Renal cortical epithelial cell (primary cell): ENCODE results near the gene ADAMTSL2. TPM values are rescaled to one million over a fixed set of nuclear protein-coding genes. Genes with fewer than 3 reads are reported as not detected.

Experiments used
- DNase-seq: peaks from one replicate; pipeline ENCODE4 v3.0.0-alpha.2; 2011; ENCODE audit warnings: low read depth
- total RNA-seq: library from RNA; depleted of rRNA; stranded (reverse); fragments of >200 nt; gene quantifications from 2 replicates; pipeline ENCODE4 v1.2.3, GENCODE V29; 2014

ADAMTSL2 gene
- total RNA-seq, 1 donor from 2014 or later = 0.05 TPM

GRCh38 chr9:133589454-133590227, 55.1 kb downstream of the ADAMTSL2 start:
- DNase-seq = no peak

GRCh38 chr9:133590231-133590855, 55.8 kb downstream of the ADAMTSL2 start:
- no peak for DNase-seq

- DNase-seq = no peak
These were observed 56.8 kb downstream of the ADAMTSL2 start for GRCh38 chr9:133591116-133591910.

GRCh38 chr9:133591985-133592384, 57.5 kb downstream of the ADAMTSL2 start:
- no peak for DNase-seq

- DNase-seq = no peak
These were observed 58.4 kb downstream of the ADAMTSL2 start for GRCh38 chr9:133592731-133593409.

- no peak for DNase-seq
These were observed 59.2 kb downstream of the ADAMTSL2 start for GRCh38 chr9:133593587-133594253.

- DNase-seq = no peak
These were observed 59.8 kb downstream of the ADAMTSL2 start for GRCh38 chr9:133594310-133594709.

GRCh38 chr9:133595910-133596309, 61.4 kb downstream of the ADAMTSL2 start:
- DNase-seq = no peak

- DNase-seq = no peak
These were observed 62.9 kb downstream of the ADAMTSL2 start for GRCh38 chr9:133597316-133597957.

GRCh38 chr9:133598978-133599377, 64.5 kb downstream of the ADAMTSL2 start:
- DNase-seq = no peak

- DNase-seq = no peak
These were observed 65.1 kb downstream of the ADAMTSL2 start for GRCh38 chr9:133599470-133600173.

- no peak for DNase-seq
These were observed 66.2 kb downstream of the ADAMTSL2 start for GRCh38 chr9:133600739-133601138.

GRCh38 chr9:133601746-133602145, 67.2 kb downstream of the ADAMTSL2 start:
- DNase-seq = no peak

- no peak for DNase-seq
These were observed 67.8 kb downstream of the ADAMTSL2 start for GRCh38 chr9:133602277-133602676.

- DNase-seq = no peak
These were observed 68.8 kb downstream of the ADAMTSL2 start for GRCh38 chr9:133603135-133603927.

- no peak for DNase-seq
These were observed 69.7 kb downstream of the ADAMTSL2 start for GRCh38 chr9:133604214-133604613.

GRCh38 chr9:133604856-133605255, 70.4 kb downstream of the ADAMTSL2 start:
- DNase-seq = no peak

GRCh38 chr9:133605446-133605845, 70.9 kb downstream of the ADAMTSL2 start:
- DNase-seq = no peak
